ENCODE results near the gene ITSN2. TPM values are rescaled to one million over a fixed set of nuclear protein-coding genes. Genes with fewer than 3 reads are reported as not detected.

Gene ITSN2
- total and polyA plus RNA-seq, 10 donors = 41.1 to 150 (median 107) TPM

- H3K27me3 ChIP-seq (replicated peaks in 1 of 7) = no peaks in the 10 kb centered on the region
- no peak overlapping the region for H3K27ac ChIP-seq
- no peak for TF ChIP-seq CTCF (IDR thresholded peaks at IDR 0.05 in 8 of 11, conservative IDR thresholded peaks at IDR 0.05 in 3 of 11)
- TF ChIP-seq POLR2A (IDR thresholded peaks at IDR 0.05) = no peak
- no peak for TF ChIP-seq POLR2AphosphoS5 (IDR thresholded peaks at IDR 0.05)
- no peak for DNase-seq
- intact Hi-C loops (cut with DNase I; ENCODE audit: low total_unique reads) = no loop called here
- H3K4me1 ChIP-seq = peaks cover 0 to 10% (median 0%) of the 10 kb centered on the region in 6 donors
- no peaks in the 10 kb centered on the region for H3K9me3 ChIP-seq
- no peak overlapping the region for H3K4me3 ChIP-seq
- H3K36me3 ChIP-seq = peaks cover 3 to 84% (median 39%) of the 10 kb centered on the region in 6 donors
These were observed 118.8 kb downstream of the ITSN2 start for GRCh38 chr2:24241528-24241927.

GRCh38 chr2:24239553-24239952 lies 120.8 kb downstream of the ITSN2 start:
- no peaks in the 10 kb centered on the region for H3K27me3 ChIP-seq (replicated peaks in 1 of 7)
- H3K4me1 ChIP-seq = peaks cover 0 to 10% (median 0%) of the 10 kb centered on the region in 6 donors
- WGBS, 5 donors = 94 to 100% (median 98%) methylated on average over 1 of the region's 1 CpG
- TF ChIP-seq CTCF (IDR thresholded peaks at IDR 0.05 in 8 of 11, conservative IDR thresholded peaks at IDR 0.05 in 3 of 11) (no peak), POLR2A (IDR thresholded peaks at IDR 0.05) (no peak), POLR2AphosphoS5 (IDR thresholded peaks at IDR 0.05) (no peak)
- no peak overlapping the region for H3K27ac ChIP-seq
- DNase-seq = no peak
- intact Hi-C loops (cut with DNase I; ENCODE audit: low total_unique reads) = loop anchor here (10.0 kb wide), 1 partner anchor 145 kb away; no protein-coding TSS in a partner anchor
- peaks cover 0 to 77% (median 22%) of the 10 kb centered on the region in 6 donors for H3K36me3 ChIP-seq
- H3K9me3 ChIP-seq = no peaks in the 10 kb centered on the region
- no peak overlapping the region for H3K4me3 ChIP-seq

- H3K27me3 ChIP-seq (replicated peaks in 1 of 7) = no peaks in the 10 kb centered on the region
- H3K4me3 ChIP-seq = no peak overlapping the region
- peaks cover 0 to 76% (median 13%) of the 10 kb centered on the region in 6 donors for H3K36me3 ChIP-seq
- no peak for DNase-seq
- H3K4me1 ChIP-seq = no peaks in the 10 kb centered on the region
- WGBS, 5 donors = 91 to 95% (median 94%) methylated on average over 2 of the region's 2 CpGs
- intact Hi-C loops (cut with DNase I; ENCODE audit: low total_unique reads) = loop anchor here (10.0 kb wide), 1 partner anchor 147 kb away; no protein-coding TSS in a partner anchor
- no peak overlapping the region for H3K27ac ChIP-seq
- no peaks in the 10 kb centered on the region for H3K9me3 ChIP-seq
- no peak for TF ChIP-seq POLR2AphosphoS5 (IDR thresholded peaks at IDR 0.05)
- no peak for TF ChIP-seq CTCF (IDR thresholded peaks at IDR 0.05 in 8 of 11, conservative IDR thresholded peaks at IDR 0.05 in 3 of 11)
- TF ChIP-seq POLR2A (IDR thresholded peaks at IDR 0.05) = no peak
These were observed 122.2 kb downstream of the ITSN2 start for GRCh38 chr2:24238158-24238557.

DNA sequence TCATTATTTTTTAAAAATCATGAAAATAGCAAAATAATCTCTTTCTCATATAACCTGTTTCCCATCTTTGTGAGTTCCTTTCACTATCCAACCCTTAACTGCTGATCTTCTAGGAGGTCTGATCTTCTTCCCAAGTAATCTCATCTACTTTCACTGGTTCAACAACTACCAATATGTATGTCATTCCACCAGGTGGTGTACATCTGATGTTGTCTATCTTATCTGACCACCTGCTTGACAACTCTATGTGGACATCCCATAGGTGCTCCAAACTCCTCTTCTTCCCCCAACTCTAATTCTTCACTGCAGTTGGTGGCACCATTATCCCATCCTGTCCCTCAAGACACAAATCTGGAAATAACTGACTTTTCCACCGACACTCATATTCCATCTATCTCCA lies 123.0 kb downstream of the ITSN2 start:
- H3K27ac ChIP-seq = no peak overlapping the region
- no peak overlapping the region for H3K4me3 ChIP-seq
- H3K9me3 ChIP-seq = no peaks in the 10 kb centered on the region
- DNase-seq = no peak
- H3K4me1 ChIP-seq = no peaks in the 10 kb centered on the region
- TF ChIP-seq POLR2AphosphoS5 (IDR thresholded peaks at IDR 0.05) (no peak), POLR2A (IDR thresholded peaks at IDR 0.05) (no peak), CTCF (IDR thresholded peaks at IDR 0.05 in 8 of 11, conservative IDR thresholded peaks at IDR 0.05 in 3 of 11) (no peak)
- H3K27me3 ChIP-seq (replicated peaks in 1 of 7) = no peaks in the 10 kb centered on the region
- WGBS, 5 donors = 95 to 97% (median 96%) methylated on average over 1 of the region's 1 CpG
- intact Hi-C loops (cut with DNase I; ENCODE audit: low total_unique reads) = loop anchor here (10.0 kb wide), 1 partner anchor 147 kb away; no protein-coding TSS in a partner anchor
- peaks cover 0 to 76% (median 14%) of the 10 kb centered on the region in 6 donors for H3K36me3 ChIP-seq
